Ectodermal cell (in vitro differentiated cells): ENCODE data around the gene PPP4C.

Source experiments
- H3K27ac ChIP-seq: 2 replicates; pipeline ENCODE4 v1.7.0; 2013; ENCODE audit warnings: mild to moderate bottlenecking, low read depth, low read length; ENCODE audit not compliant: insufficient read depth, poor library complexity, severe bottlenecking
- H3K27me3 ChIP-seq: 2 replicates; pipeline ENCODE4 v1.7.0; 2013; ENCODE audit warnings: mild to moderate bottlenecking, low read length; ENCODE audit not compliant: insufficient read depth, control insufficient read depth, poor library complexity, severe bottlenecking
- H3K36me3 ChIP-seq: one replicate; pipeline ENCODE4 v1.7.0; 2013; ENCODE audit warnings: low read length; ENCODE audit not compliant: control insufficient read depth, insufficient read depth
- H3K4me1 ChIP-seq: one replicate; pipeline ENCODE4 v1.7.0; 2013; ENCODE audit warnings: low read length; ENCODE audit not compliant: control insufficient read depth, insufficient read depth
- H3K4me3 ChIP-seq: 2 replicates; pipeline ENCODE4 v1.7.0; 2013; ENCODE audit warnings: low read depth, low read length, control low read depth; ENCODE audit not compliant: insufficient read depth
- H3K9me3 ChIP-seq: 2 replicates; pipeline ENCODE4 v1.7.0; 2013; ENCODE audit warnings: mild to moderate bottlenecking, low read length, moderate library complexity; ENCODE audit not compliant: control insufficient read depth
- WGBS, 2 experiments: methylation state at CpG; one replicate each; pipeline ENCODE4 v1.1.7; 2013; ENCODE audit warnings: missing lambda C conversion rate in 2 of 2; 5-methylcytosine and 5-hydroxymethylcytosine counted together

PPP4C gene

GRCh38 chr16:30088237-30088831 is 12.5 kb downstream of the PPP4C start:
- no peak overlapping the region for H3K4me3 ChIP-seq
- H3K27me3 ChIP-seq = no peaks in the 10 kb centered on the region
- no peak overlapping the region for H3K27ac ChIP-seq
- 88 to 92% methylated on average over 9 to 10 of the region's 10 CpGs for WGBS, 2 experiments
- H3K9me3 ChIP-seq = no peaks in the 10 kb centered on the region
- peaks cover 21% of the 10 kb centered on the region for H3K36me3 ChIP-seq
- no peaks in the 10 kb centered on the region for H3K4me1 ChIP-seq

GRCh38 chr16:30088832-30089624 is 13.2 kb downstream of the PPP4C start:
- WGBS, 2 experiments = 89% methylated on average over 22 of the region's 22 CpGs
- no peaks in the 10 kb centered on the region for H3K4me1 ChIP-seq
- H3K9me3 ChIP-seq = no peaks in the 10 kb centered on the region
- no peak overlapping the region for H3K4me3 ChIP-seq
- H3K27me3 ChIP-seq = no peaks in the 10 kb centered on the region
- H3K27ac ChIP-seq = no peak overlapping the region
- peaks cover 17% of the 10 kb centered on the region for H3K36me3 ChIP-seq

GRCh38 chr16:30090610-30091331 is 15.0 kb downstream of the PPP4C start:
- H3K27me3 ChIP-seq = no peaks in the 10 kb centered on the region
- 81 to 87% methylated on average over 26 of the region's 26 CpGs for WGBS, 2 experiments
- peaks cover 15% of the 10 kb centered on the region for H3K4me1 ChIP-seq
- no peak overlapping the region for H3K27ac ChIP-seq
- H3K4me3 ChIP-seq = peak overlapping the region; percentile 43
- no peaks in the 10 kb centered on the region for H3K9me3 ChIP-seq
- H3K36me3 ChIP-seq = peaks cover 7% of the 10 kb centered on the region

GRCh38 chr16:30091474-30092372 is 15.9 kb downstream of the PPP4C start, which contains the start of gene TBX6:
TSS of gene TBX6 (minus strand) at chr16:30091924. CDS start at chr16:30091193, 731 bp downstream.
- Histone ChIP-seq H3K4me3 (peak within 1 kb of the TSS; percentile 43), H3K27ac (no peak within 1 kb of the TSS), H3K4me1 (peaks cover 15% of the 10 kb centered on the region), H3K9me3 (no peaks in the 10 kb centered on the region), H3K27me3 (no peaks in the 10 kb centered on the region), H3K36me3 (peaks cover 2% of the 10 kb centered on the region)
- WGBS, 2 experiments = 1 to 2% methylated on average over 76 of the region's 76 CpGs

- Histone ChIP-seq H3K27me3 (no peaks in the 10 kb centered on the region), H3K4me1 (peaks cover 15% of the 10 kb centered on the region), H3K27ac (no peak overlapping the region), H3K4me3 (peak overlapping the region; percentile 43), H3K36me3 (no peaks in the 10 kb centered on the region), H3K9me3 (no peaks in the 10 kb centered on the region)
- WGBS, 2 experiments = 8 to 9% methylated on average over 22 of the region's 22 CpGs
These were observed 16.7 kb downstream of the PPP4C start for GRCh38 chr16:30092373-30093010.

- H3K9me3 ChIP-seq = peaks cover 3% of the 10 kb centered on the region
- H3K27ac ChIP-seq = no peak overlapping the region
- 89 to 90% methylated on average over 11 of the region's 11 CpGs for WGBS, 2 experiments
These were observed 18.9 kb downstream of the PPP4C start for GRCh38 chr16:30094541-30095165.

GRCh38 chr16:30095166-30096078 is 19.6 kb downstream of the PPP4C start:
- H3K9me3 ChIP-seq = peaks cover 3% of the 10 kb centered on the region
- H3K4me3 ChIP-seq = peak overlapping the region; percentile 31
- H3K27ac ChIP-seq = no peak overlapping the region
- peaks cover 15% of the 10 kb centered on the region for H3K4me1 ChIP-seq
- H3K36me3 ChIP-seq = no peaks in the 10 kb centered on the region
- WGBS, 2 experiments = 50 to 51% methylated on average over 47 of the region's 47 CpGs
- H3K27me3 ChIP-seq = no peaks in the 10 kb centered on the region

More at GRCh38 chr16:30094541-30095165, 18.9 kb downstream of the PPP4C start:
- Histone ChIP-seq H3K4me3 (no peak overlapping the region), H3K27me3 (no peaks in the 10 kb centered on the region), H3K4me1 (peaks cover 15% of the 10 kb centered on the region), H3K36me3 (no peaks in the 10 kb centered on the region)

- peak within 1 kb of the TSS; percentile 31 for H3K4me3 ChIP-seq
- H3K9me3 ChIP-seq = peaks cover 3% of the 10 kb centered on the region
- peak within 1 kb of the TSS; percentile 79 for H3K27ac ChIP-seq
- 12 to 13% methylated on average over 77 of the region's 77 CpGs for WGBS, 2 experiments
- H3K27me3 ChIP-seq = no peaks in the 10 kb centered on the region
- no peaks in the 10 kb centered on the region for H3K36me3 ChIP-seq
- H3K4me1 ChIP-seq = peaks cover 15% of the 10 kb centered on the region
These were observed 20.5 kb downstream of the PPP4C start, which contains the start of gene YPEL3 for GRCh38 chr16:30096105-30096861. TSS of gene YPEL3 (minus strand) at chr16:30096213. CDS start at chr16:30095482, 731 bp downstream.
